Kidney (tissue), 14 donors: ENCODE results near the gene SPATA2. TPM values are rescaled to one million over a fixed set of nuclear protein-coding genes. Genes with fewer than 3 reads are reported as not detected.

Experiments
- DNase-seq, 5 donors: peaks; one replicate each; pipeline ENCODE4 v3.0.0-alpha.2; 2013 to 2020
- FAIRE-seq: peaks from 2 replicates; lab custom pipeline; 2012; peaks lifted over from hg19 to GRCh38; lab: Jason Lieb, UNC
- H3K27ac ChIP-seq, 2 donors: one replicate each; pipeline ENCODE4 v1.7.0; 2013; ENCODE audit warnings: low read depth in 2 of 2, low read length in 2 of 2, inconsistent platforms in 1 of 2
- H3K27me3 ChIP-seq: one replicate; pipeline ENCODE4 v1.7.1; 2013; ENCODE audit warnings: low read length, inconsistent platforms; ENCODE audit not compliant: control insufficient read depth, insufficient read depth
- H3K36me3 ChIP-seq, 3 donors: one replicate each; pipeline versions ENCODE4 v1.7.0 to v1.7.1; 2013; ENCODE audit warnings: low read length in 3 of 3, control low read depth in 1 of 3, inconsistent platforms in 1 of 3; ENCODE audit not compliant: insufficient read depth in 3 of 3, control insufficient read depth in 2 of 3
- H3K4me1 ChIP-seq, 3 donors: one replicate each; pipeline versions ENCODE4 v1.7.0 to v1.7.1; 2013; ENCODE audit warnings: low read length in 3 of 3, inconsistent platforms in 1 of 3, low read depth in 1 of 3; ENCODE audit not compliant: control insufficient read depth in 2 of 3, insufficient read depth in 2 of 3
- H3K4me3 ChIP-seq, 3 donors: one replicate each; pipeline versions ENCODE4 v1.7.0 to v1.8.1; 2013; ENCODE audit warnings: low read length in 3 of 3, control low read depth in 1 of 3, inconsistent platforms in 1 of 3
- H3K9ac ChIP-seq, 3 donors: one replicate each; pipeline versions ENCODE4 v1.7.0 to v1.7.1; 2013; ENCODE audit warnings: low read length in 3 of 3, control low read depth in 1 of 3, inconsistent platforms in 1 of 3
- H3K9me3 ChIP-seq, 3 donors: one replicate each; pipeline versions ENCODE4 v1.7.0 to v1.7.1; 2013; ENCODE audit warnings: low read length in 3 of 3, control low read depth in 1 of 3, inconsistent platforms in 1 of 3; ENCODE audit not compliant: control insufficient read depth in 2 of 3, insufficient read depth in 1 of 3
- CTCF ChIP-seq: IDR thresholded peaks from 3 replicates; pipeline ENCODE4 v1.5.1; 2012; ENCODE audit warnings: mild to moderate bottlenecking, moderate library complexity, borderline replicate concordance; ENCODE audit not compliant: insufficient read depth; ENCODE audit errors: extremely low read depth
- intact Hi-C: fragments of 100-400 bp; cut with DNase I; formaldehyde crosslinking; loops from one replicate; pipeline ENCODE4 v1.11.1; 2022
- polyA plus RNA-seq: library from polyadenylated mRNA; stranded (reverse); fragments of 350-450 nt; fragmentation: Illumina TruSeq; extraction: RNeasy Lipid Tissue Mini Kit (QIAGEN cat#74804); gene quantifications from one replicate; pipeline ENCODE4 v1.2.3, GENCODE V29; 2014; ENCODE audit warnings: low read depth, low replicate concordance; ENCODE audit not compliant: insufficient read depth
- total RNA-seq: library from RNA; stranded (reverse); fragmentation: NEBNext Ultra II Directional; extraction: Animal tissue kit (Norgen Biotek cat#: 25700); gene quantifications from one replicate; pipeline ENCODE4 v1.2.1, GENCODE V29; 2021
- donor health status: control.
- donor health status: control.
- donor health status: control.
- donor health status: control.
- donor health status: control.
- donor health status: DM: yes; HTN: yes; CAD: no.
- donor health status: Normal renal cell carcinoma (clear cell type).

SPATA2 gene
- total and polyA plus RNA-seq, 2 donors from 2014 or later = 5.8 to 9.0 TPM

- Histone ChIP-seq H3K36me3 (peaks cover 0 to 19% (median 17%) of the 10 kb centered on the region in 3 donors), H3K27ac (no peak overlapping the region), H3K27me3 (no peaks in the 10 kb centered on the region), H3K9ac (no peak overlapping the region), H3K4me3 (no peak overlapping the region), H3K9me3 (no peaks in the 10 kb centered on the region), H3K4me1 (peaks cover 0 to 14% (median 4%) of the 10 kb centered on the region in 3 donors)
- intact Hi-C loops = no loop called here
- TF ChIP-seq CTCF = no peak
- FAIRE-seq = no peak
- peak in 1 of 5 donors; percentile 20 for DNase-seq
Observed at GRCh38 chr20:49909499-49910339, 5.6 kb downstream of the SPATA2 start.

GRCh38 chr20:49908258-49908565, 7.1 kb downstream of the SPATA2 start:
- Histone ChIP-seq H3K9me3 (no peaks in the 10 kb centered on the region), H3K4me1 (peaks cover 0 to 2% (median under 1%) of the 10 kb centered on the region in 3 donors), H3K27ac (no peak overlapping the region), H3K27me3 (no peaks in the 10 kb centered on the region), H3K36me3 (peaks cover 2 to 29% (median 17%) of the 10 kb centered on the region in 3 donors), H3K4me3 (no peak overlapping the region), H3K9ac (no peak overlapping the region)
- FAIRE-seq (no peak), DNase-seq (peak in 1 of 5 donors; percentile 7)
- intact Hi-C loops = no loop called here
- no peak for TF ChIP-seq CTCF

GRCh38 chr20:49907405-49908257, 7.7 kb downstream of the SPATA2 start:
- Histone ChIP-seq H3K9me3 (no peaks in the 10 kb centered on the region), H3K27me3 (no peaks in the 10 kb centered on the region), H3K9ac (no peak overlapping the region), H3K4me1 (peaks cover 0 to 2% (median 0%) of the 10 kb centered on the region in 3 donors), H3K27ac (no peak overlapping the region), H3K36me3 (peaks cover 2 to 29% (median 17%) of the 10 kb centered on the region in 3 donors), H3K4me3 (no peak overlapping the region)
- peak in 1 of 5 donors; percentile 13 for DNase-seq
- FAIRE-seq = no peak
- intact Hi-C loops = no loop called here
- TF ChIP-seq CTCF = no peak
